ENCODE measurements around the gene TPCN2.

Gene TPCN2

DNA sequence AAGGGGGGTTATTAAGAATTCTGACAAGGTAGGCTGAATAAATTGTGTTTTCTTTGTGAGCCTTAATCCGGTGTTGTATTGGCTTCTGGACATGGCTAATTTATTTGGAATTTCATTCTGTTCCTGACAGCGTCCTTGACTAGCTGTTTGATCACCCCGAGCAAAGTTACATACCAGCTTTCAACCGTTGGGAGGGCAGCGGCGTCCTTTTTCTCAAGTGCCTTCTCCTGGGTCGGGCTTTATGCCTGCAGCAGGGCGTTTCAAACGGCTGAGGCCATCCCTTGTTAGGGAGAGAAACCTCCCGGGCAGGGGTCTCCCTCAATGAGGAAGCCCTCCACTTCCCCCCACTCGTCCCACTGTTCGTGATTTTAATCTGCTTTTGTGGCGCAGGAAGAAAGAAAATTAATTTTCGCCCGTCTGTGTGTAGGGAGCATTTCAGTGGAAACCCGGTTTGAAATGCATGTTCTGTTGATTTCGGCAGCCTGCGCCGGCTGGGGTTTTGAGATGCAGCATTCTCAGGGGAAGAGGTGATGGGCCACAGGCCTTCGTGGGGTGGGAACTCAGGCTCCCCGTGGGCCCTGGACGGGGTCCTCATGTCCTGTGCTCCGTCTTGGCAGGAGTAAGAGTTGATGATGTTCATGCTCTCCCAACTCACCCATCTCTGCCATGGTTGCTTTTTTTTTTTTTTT lies 104.1 kb downstream of the TPCN2 start:
- DNase-seq (ENCODE audit: low read depth) = no peak

DNA sequence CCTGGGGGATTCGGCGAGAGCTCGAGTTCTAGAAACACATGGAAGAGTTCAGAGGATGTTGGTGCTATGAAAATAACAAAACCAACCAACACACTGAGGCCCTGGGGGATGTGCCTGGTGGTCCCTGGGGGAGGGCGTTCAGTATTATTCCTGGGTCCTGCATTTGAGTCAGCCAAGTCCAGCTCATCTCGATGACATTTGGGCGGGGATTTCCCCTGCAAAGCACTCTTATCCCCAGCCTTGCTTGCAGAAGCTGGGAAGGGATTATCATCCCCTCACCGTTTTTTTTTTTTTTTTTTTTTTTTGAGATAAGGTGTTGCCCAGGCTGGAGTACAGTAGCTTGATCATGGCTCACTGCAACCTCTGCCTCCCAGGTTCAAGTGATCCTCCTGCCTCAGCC lies 104.9 kb downstream of the TPCN2 start:
- DNase-seq (ENCODE audit: low read depth) = no peak

DNA sequence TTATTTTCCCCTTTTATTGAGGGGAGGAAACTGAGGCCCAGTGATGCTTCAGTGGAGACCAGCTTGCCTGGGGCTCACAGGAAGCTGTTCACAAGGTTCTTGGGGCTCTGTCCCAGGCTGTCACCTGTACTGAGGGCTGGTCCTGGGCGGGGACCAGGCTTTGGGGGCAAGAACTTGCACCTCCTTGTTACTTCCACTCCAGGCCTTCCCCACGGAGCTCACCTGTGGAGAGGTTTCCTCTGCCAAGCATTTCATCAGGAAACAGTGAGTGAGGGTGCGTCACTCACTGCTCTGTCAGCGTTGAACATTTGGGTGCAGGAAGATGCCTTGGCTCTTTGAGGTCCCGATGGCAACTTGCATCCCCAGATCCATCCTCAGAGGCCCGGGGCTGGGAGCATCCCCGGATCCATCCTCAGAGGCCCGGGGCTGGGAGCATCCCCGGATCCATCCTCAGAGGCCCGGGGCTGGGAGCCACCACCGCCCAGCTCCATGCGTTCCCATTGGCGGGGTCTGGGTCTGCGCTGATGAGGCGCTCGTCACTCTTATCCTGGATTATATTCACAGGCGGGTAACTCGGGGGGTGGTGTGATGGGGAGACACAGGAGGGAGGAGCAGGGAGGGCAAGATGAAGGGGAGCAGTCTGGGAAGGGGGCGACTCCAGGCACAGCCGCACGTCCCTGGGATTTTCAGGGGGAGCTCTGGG lies 105.6 kb downstream of the TPCN2 start:
- DNase-seq (ENCODE audit: low read depth) = no peak

DNA sequence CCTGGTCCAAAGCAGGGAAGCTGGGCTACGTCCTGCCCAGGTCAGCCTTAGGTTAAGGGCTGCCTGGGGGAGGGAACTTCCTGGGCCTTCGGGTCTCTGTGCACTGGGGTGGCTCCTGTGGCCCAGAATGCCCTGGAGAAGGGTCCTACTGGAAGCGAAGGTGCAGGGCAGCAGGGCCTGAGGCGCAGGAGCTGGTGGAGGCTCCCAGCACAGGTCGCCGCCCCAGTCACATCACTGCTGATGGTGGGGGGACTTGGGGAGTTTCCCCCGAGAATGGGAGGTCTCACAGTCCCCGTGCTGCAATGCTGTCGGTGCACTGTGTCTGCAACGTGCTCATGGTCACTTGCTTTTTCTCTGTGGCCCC lies 106.2 kb downstream of the TPCN2 start:
- no peak for DNase-seq (ENCODE audit: low read depth)

DNA sequence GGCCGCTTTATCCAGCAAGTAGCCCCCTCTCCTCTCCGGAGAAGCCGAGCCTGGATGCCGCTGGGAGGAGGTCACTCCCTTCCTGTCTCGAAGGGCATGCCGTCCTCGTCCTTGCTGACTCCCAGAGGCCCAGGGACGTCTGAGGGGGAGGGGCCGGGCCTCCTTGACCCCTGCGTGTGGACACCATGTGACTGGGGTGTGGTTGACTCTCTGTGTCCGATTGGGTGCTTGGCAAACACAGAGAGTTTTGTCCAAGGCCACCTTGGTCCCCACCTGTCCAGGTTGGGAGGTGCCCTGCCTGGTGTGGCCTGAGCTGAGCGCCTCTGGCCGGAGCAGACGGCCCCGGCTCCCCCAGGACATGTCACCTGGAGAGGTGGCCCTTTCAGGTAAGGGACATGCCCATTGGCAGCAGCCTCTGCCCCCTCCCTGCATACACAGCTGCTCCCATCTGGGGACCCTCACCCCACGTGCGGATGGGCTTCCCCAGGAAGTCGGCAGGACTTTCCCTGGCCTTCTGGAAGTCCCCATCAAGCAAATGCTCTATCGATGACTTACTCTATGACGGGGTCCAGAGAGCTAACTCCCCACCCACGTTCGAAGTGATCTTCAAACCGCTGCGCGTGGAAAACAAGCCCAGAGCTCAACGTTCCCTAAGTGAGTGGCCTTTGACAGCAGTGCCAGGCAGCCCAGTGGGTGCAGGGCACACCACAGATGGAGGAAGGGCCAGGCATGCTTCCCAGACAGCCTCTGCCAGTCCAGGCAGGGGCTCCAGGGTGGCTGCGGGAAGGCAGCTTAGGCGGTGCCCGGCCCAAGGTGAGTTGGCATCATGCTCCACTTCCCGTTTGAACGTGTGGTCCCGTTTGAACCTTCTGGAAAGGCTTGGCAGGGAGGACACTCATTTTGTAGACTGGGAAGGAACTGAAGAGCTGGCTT lies 106.8 kb downstream of the TPCN2 start, which contains the start of gene SMIM38:
Gene SMIM38 (plus strand): TSS at position 634 of the 933 bp plus-strand sequence. CDS start 1,912 bp downstream, outside the sequence.
- no peak for DNase-seq (ENCODE audit: low read depth)

DNA sequence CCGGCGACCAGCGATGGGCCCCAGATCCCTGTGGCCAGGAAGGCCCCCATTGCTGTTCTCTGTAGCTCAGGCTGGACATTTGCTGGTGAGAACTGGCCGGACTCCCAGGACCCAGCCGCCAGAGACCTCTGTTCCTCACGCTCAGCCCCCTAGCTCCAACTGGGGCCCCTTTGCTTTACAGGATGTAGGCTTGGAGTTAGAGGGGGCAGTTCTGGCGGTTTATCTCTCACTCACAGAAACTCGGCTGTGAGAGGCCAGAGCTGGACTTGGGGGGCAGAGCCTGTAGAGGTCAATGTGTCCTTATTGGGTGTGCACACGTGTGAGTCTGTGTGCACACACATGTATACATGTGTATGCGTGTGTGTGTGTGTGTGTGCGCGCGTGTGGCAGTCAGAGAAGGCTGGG lies 107.5 kb downstream of the TPCN2 start:
- no peak for DNase-seq (ENCODE audit: low read depth)

DNA sequence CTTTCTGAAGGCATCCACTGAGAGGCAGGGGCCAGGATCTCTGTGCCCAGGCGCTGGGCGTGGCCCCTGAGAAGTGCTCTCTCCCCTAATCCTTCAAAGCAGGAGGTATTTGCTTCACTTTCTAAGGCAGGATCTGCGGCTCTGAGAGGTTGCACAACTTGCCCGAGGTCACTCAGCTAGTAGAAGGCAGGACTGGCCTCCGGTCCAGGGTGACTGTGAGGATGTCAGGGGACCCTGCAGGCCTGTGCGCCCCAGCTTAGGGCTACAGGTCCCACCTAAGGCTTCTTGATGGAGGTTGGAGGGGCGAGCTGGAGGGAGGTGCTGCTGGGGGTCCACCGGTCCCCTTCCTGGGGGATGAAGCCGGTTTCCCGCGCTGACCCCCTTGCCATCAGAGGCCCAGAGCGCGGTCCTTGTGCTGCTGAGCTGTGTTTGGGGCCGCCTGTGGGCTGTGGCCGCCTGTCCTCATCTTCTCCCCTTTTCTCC lies 108.0 kb downstream of the TPCN2 start:
- DNase-seq (ENCODE audit: low read depth) = no peak

DNA sequence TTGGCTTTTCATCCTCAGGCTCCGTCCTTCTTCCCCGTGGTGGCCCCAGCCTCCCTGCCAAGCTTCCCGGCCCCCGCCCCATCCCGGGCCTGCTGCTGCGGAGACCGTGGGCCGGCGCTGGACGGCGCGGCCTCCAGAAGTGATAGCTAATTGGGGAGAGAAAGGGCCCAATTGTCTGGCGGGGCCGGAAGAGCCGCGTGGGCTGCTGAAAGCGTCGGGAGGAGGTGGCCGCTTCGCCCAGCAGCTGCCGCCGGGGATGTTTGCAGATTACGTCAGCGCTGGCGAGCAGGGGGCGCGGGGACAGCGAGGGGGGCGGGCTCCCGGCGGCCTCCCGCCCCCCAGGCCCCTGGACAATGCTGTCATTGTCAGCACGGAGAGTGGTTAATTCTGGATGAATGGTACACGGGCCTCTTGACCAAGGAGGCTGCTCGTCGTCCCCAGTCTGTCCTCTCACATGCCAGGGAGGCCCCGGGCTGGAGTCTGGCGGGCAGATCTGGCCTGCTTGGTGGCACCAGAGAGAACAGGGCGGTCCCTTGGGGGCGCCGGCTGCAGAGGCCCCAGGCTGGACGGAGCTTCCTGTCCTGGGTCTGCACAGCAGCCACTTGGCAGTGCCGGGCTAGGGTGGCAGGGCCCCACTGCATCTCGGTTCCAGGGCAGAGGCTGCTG lies 108.6 kb downstream of the TPCN2 start:
- no peak for DNase-seq (ENCODE audit: low read depth)

DNA sequence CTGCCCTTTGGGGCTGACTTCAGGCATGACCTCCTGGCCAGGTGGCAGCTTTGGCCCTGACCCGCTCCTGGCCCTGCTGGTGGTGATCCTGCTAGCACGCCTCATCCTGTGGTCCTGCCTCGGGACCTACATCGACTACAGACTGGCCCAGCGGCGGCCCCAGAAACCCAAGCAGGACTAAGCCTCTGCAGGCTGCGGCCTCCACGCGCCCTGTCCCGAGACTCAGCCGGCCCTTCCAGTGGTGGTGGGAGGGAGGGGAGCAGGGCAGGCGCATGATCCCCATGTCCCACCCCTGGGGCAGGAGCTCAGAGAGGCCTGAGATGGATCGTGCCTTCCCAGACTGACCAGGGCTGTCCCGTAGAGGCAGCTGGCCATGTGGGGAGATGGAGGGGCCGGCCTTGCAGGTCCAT lies 109.1 kb downstream of the TPCN2 start:
- DNase-seq (ENCODE audit: low read depth) = no peak

DNA sequence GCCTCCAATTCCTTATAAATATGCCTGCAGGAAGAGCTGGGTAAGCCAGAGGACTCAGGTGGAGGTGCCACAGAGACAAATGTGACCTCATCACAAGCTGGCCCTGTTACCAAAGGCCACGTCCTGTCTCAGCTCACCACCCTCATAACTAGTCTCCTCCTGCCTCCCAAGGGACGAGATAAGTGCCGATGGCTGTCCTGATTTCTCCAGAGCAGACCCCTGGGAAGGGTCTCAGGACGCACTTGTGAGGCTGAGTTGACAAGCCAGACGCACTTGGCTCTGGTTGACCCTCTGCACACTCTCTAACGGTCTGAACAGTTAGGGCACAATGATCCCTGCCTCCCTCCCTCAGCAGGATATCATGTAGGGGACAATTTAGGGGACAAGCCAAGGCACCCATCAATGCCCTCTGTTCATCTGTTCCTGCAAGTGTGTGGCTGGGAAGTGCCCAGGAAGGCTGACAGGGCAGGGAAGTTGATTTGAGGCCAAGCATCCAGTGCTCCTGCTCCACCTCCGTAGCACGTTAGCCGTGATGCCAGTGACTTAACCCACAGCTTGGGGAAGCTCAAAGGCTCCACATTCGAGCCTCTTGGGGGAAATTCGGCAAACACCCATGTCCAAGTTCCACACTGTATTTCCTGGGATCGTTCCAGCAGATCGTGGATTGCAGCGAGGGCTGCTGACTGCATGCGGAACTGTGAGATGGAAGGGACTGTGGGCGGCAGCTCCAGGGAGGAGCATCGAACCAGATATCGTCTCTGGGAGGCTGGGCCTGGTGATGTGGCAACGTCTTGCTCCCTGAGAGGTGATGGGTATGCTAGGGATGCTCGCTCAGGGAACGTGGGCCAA lies 109.8 kb downstream of the TPCN2 start:
- no peak for DNase-seq (ENCODE audit: low read depth)

DNA sequence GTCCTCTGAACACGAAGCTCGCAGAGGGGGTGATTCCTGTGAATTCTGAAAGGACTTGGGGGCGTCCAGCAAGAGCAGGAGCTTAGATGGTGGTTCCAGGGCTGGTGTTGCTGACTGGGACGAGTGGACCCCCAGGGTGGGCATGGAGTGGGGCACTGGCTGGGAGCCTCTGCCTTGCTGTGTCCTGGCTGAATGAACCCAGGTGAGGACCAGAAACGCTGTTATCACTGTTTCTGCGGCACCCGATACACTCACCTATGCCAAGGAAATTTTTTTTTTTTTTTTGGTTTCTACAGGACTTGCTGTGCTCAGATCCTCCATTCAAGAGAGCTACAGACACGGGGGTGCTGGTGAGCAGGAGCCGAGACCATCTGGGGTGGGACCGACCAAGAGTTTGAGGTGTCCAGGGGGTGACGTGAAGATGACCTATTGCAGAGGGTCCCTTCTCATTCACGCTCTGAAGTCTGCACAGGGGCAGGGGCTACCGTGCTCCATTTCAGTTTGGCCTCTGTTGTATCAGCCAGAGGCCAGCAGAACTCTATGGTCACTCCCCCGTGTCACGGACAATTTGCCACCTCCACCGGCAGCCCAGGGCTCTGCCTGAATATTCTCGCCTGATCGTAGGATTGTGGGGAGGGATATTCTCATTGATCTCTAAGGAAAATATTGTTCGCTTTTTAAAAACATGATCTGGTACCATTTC lies 110.6 kb downstream of the TPCN2 start:
- no peak for DNase-seq (ENCODE audit: low read depth)

DNA sequence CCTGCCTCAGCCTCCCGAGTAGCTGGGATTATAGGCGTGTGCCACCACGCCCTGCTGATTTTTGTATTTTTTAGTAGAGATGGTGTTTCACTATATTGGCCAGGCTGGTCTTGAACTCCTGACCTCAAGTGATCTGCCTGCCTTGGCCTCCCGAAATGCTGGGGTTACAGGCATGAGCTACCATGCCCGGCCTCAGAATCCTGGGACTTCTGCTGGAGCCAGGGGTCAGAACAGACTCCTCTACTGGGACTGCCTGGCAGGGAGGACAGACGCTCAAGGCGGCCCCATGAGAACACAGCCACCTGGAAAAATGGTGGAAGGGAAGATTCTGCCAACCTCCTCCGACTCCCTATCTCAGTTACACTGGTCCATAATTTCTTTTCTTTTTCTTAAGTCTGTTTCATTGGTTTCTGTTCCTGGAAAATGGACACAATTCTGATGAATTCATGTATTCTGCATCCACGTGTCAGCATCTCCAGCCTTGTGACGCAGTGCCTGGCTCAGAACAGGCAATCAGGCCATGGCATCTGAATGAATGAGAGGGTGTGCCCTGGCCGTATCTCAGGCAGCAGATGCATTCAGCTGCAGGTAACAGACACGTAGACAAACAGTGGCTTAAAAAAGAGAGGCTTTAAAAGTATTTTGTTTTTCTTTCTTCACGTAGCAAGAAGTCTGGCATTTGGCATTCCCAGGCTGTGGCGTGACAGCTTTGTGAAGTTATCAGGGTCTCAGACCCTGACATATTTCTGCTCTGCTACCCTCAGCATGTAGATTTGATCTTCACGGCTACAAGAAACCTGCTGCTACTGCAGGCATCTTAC lies 111.8 kb downstream of the TPCN2 start:
- DNase-seq (ENCODE audit: low read depth) = no peak

DNA sequence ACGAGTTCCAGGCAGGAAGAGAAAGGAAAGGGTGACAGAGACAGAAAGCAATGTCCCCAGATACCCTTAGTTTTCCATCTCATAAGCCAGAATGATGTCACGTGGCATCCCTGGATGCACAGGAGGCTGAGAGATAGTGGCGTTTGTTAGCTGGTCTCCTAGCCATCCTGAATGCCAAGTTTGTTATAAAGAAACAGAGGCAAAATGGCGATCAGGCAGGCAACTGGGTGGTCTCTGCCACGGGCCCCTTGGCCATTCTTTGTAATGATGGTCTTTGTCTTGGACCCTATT lies 112.3 kb downstream of the TPCN2 start:
- no peak for DNase-seq (ENCODE audit: low read depth)

DNA sequence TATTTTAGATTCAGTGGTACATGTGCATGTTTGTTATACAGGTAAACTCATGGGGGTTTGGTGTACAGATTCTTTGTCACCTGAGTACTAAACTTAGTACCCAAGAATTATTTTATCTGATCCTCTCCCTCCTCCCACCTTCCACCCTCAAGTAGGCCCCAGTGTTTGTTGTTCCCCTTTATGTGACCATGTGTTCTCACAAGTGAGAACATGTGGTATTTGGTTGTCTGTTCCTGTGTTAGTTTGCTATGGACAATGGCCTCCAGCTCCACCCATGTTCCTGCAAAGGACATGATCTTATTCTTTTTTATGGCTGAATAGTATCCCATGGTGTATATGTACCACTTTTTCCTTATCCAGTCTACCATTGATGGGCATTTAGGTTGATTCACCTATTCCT lies 113.8 kb downstream of the TPCN2 start:
- DNase-seq (ENCODE audit: low read depth) = no peak

DNA sequence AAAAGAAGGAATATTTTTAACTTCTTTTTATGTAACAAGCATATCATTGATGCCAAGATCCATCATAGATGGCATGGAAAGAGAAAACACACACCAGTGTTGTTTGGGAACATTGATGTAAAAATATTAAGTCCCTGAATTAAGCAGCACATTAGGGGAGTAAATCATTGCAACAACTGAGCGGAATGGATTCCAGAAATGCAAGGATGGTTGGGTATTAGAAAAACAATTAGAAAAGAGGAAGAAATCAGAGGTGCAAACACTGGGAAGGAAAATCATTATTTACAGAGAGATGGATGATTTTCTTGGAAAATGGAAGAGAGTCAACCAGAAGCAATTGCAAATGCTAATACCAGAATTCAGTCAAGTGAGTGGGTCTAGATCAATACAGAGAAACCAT lies 115.1 kb downstream of the TPCN2 start:
- DNase-seq (ENCODE audit: low read depth) = no peak

DNA sequence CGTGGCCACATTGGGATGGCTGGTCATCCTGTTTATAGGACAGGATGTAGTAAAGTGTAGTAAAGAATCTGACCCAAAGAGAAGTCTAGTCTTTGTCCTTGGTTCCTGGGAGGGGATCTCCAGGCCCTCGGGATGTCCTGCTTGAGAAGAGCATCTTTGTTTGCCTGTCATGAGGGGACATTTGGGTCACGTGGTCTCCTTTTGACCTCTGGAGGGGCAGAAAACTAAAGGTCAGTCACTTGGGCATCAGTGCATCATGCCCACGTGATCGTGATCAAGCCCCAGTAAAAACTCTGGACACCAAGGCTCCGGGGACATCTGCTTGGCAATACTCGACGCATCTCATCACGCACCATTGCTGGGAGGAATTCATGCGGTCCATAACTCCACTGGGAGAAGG lies 116.1 kb downstream of the TPCN2 start:
- no peak for DNase-seq (ENCODE audit: low read depth)

DNA sequence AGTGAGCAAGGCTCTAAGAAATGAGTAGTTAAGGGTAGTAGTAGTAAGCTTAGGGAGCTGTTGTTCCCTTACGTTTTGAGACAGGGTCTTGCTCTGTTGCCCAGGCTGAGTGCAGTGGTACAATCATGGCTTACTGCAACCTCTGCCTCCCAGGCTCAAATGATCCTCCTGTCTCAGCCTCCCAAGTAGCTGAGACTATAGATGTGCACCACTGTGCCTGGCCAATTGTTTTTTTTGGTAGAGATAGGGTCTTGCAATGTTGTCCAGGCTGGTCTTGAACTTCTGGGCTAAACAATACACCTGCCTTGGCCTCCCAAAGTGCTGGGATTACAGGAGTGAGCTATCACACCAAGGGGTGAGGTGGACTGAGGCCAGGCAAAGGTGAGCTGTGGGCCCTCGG lies 117.0 kb downstream of the TPCN2 start:
- DNase-seq (ENCODE audit: low read depth) = no peak

DNA sequence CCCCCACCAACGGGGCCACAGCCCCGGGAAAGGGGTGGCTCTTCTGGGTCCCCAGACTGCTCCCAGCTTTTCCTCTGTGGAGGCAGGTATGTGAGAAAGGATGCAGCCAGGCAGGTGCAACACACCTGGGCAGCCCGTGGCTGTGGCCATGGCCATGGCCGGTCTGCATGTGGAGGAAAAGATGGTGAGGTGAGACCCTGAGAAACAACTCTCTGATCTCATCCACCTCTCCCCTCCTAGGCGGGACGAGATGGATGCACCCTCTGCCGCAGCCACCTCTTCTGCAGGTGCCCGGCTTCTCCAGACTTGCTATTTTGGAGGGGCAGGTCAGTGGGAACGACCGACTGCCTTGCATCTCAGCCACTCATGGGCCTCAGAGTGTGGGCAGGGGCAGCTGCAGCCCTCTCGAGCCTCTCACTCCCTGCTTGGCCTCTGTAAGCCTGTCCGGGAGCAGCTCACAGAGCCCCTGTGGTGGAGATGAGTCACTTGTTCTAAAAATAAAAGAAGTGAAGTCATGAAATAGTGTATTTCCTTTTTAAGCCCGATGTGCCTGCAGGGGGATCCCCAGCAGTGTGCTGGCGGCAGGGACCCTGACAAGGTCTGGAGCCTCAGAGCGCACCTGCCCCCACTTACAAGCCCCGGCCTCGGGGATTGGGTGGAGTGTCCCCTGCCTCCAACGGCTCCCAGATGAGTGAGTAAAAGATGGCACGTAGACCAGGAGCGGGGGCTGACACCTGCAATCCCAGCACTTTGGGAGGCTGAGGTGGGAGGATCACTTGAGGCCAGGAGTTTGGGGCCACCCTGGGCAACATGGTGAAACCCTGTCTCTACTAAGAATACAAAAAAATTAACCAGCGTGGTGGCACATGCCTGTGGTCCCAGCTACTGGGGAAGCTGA lies 117.7 kb downstream of the TPCN2 start:
- peak; percentile 65 for DNase-seq (ENCODE audit: low read depth)

Data from HS-27A (cell line).